CD4-positive, CD25-positive, alpha-beta regulatory T cell (primary cell): Measurements from ENCODE around the gene APOB. TPM values are rescaled to one million over a fixed set of nuclear protein-coding genes. Genes with fewer than 3 reads are reported as not detected.

Experiments
- ATAC-seq, 2 donors: fragments of 150-1000 bp; cut with Tn5 transposase; one replicate each; pipeline ENCODE4 v1.10.0; 2021; ENCODE audit warnings: low read depth in 2 of 2, moderate number of reproducible peaks in 2 of 2, moderate library complexity in 1 of 2
- DNase-seq, 3 donors: peaks; one replicate each; pipeline versions ENCODE4 v3.0.0 to v3.0.0-alpha.2; 2012 to 2022; ENCODE audit warnings: mixed read lengths in 1 of 3
- H3K27ac ChIP-seq: one replicate; pipeline ENCODE4 v1.7.0; 2013; ENCODE audit warnings: mild to moderate bottlenecking, low read length; ENCODE audit not compliant: insufficient read depth, poor library complexity, severe bottlenecking
- H3K27me3 ChIP-seq: one replicate; pipeline ENCODE4 v1.7.0; 2013; ENCODE audit warnings: low read length; ENCODE audit not compliant: control insufficient read depth, insufficient read depth
- H3K36me3 ChIP-seq: one replicate; pipeline ENCODE4 v1.7.0; 2013; ENCODE audit warnings: mild to moderate bottlenecking, low read length, moderate library complexity; ENCODE audit not compliant: control insufficient read depth, insufficient read depth
- H3K4me1 ChIP-seq: 2 replicates; pipeline ENCODE4 v1.7.0; 2013; ENCODE audit warnings: mild to moderate bottlenecking, low read length; ENCODE audit not compliant: insufficient read depth, control insufficient read depth, poor library complexity, severe bottlenecking
- H3K4me3 ChIP-seq: one replicate; pipeline ENCODE4 v1.7.0; 2013; ENCODE audit warnings: low read depth, mild to moderate bottlenecking, low read length, moderate library complexity
- H3K9me3 ChIP-seq, 2 experiments: 1 replicate in 1 of 2; 2 replicates in 1 of 2; pipeline ENCODE4 v1.7.0; 2013; ENCODE audit warnings: low read length in 2 of 2, mild to moderate bottlenecking in 1 of 2, moderate library complexity in 1 of 2; ENCODE audit not compliant: control insufficient read depth in 2 of 2
- H3K27ac Mint-ChIP-seq, 3 donors: one replicate each; pipeline ENCODE4 v1.8.0; 2020 to 2022; ENCODE audit warnings: mild to moderate bottlenecking in 3 of 3, mixed read lengths in 3 of 3, moderate library complexity in 2 of 3
- H3K27me3 Mint-ChIP-seq: one replicate; pipeline ENCODE4 v1.8.0; 2022; ENCODE audit warnings: mild to moderate bottlenecking, mixed read lengths
- H3K36me3 Mint-ChIP-seq: one replicate; pipeline ENCODE4 v1.8.0; 2020; ENCODE audit warnings: mixed read lengths
- H3K4me1 Mint-ChIP-seq, 4 donors: one replicate each; pipeline ENCODE4 v1.8.0; 2020 to 2022; ENCODE audit warnings: mixed read lengths in 4 of 4, mild to moderate bottlenecking in 1 of 4
- H3K4me3 Mint-ChIP-seq, 4 donors: one replicate each; pipeline ENCODE4 v1.8.0; 2020 to 2022; ENCODE audit warnings: mild to moderate bottlenecking in 4 of 4, mixed read lengths in 4 of 4, moderate library complexity in 3 of 4
- H3K9me3 Mint-ChIP-seq, 7 donors: one replicate each; pipeline ENCODE4 v1.8.0; 2020 to 2022; ENCODE audit warnings: mixed read lengths in 7 of 7, mild to moderate bottlenecking in 3 of 7, moderate library complexity in 2 of 7
- polyA plus RNA-seq, 4 donors: library from polyadenylated mRNA; unstranded; fragments of 300-500 nt; fragmentation: Illumina TruSeq; gene quantifications; one replicate each; pipeline ENCODE4 v1.2.3, GENCODE V29; 2021
- total RNA-seq: library from RNA; stranded (reverse); gene quantifications from one replicate; pipeline ENCODE4 v1.2.3, GENCODE V29; 2022

APOB gene
- total and polyA plus RNA-seq, 5 donors from 2014 or later, result not detected

GRCh38 chr2:21069746-21070340 lies 26.0 kb upstream of the APOB start:
- no peaks in the 10 kb centered on the region for H3K36me3 ChIP-seq
- H3K27ac Mint-ChIP-seq, result no peak overlapping the region
- no peak overlapping the region for H3K4me3 ChIP-seq
- H3K27ac ChIP-seq, result no peak overlapping the region
- no peaks in the 10 kb centered on the region for H3K4me1 Mint-ChIP-seq
- peaks cover 8% of the 10 kb centered on the region for H3K27me3 Mint-ChIP-seq
- H3K4me3 Mint-ChIP-seq, result no peak overlapping the region
- no peak for DNase-seq
- H3K9me3 ChIP-seq, result no peaks in the 10 kb centered on the region
- peaks cover 2% of the 10 kb centered on the region for H3K27me3 ChIP-seq
- ATAC-seq, result no peak
- peaks cover 0 to 8% (median 0%) of the 10 kb centered on the region in 7 donors for H3K9me3 Mint-ChIP-seq
- H3K36me3 Mint-ChIP-seq, result no peaks in the 10 kb centered on the region
- no peaks in the 10 kb centered on the region for H3K4me1 ChIP-seq

DNA sequence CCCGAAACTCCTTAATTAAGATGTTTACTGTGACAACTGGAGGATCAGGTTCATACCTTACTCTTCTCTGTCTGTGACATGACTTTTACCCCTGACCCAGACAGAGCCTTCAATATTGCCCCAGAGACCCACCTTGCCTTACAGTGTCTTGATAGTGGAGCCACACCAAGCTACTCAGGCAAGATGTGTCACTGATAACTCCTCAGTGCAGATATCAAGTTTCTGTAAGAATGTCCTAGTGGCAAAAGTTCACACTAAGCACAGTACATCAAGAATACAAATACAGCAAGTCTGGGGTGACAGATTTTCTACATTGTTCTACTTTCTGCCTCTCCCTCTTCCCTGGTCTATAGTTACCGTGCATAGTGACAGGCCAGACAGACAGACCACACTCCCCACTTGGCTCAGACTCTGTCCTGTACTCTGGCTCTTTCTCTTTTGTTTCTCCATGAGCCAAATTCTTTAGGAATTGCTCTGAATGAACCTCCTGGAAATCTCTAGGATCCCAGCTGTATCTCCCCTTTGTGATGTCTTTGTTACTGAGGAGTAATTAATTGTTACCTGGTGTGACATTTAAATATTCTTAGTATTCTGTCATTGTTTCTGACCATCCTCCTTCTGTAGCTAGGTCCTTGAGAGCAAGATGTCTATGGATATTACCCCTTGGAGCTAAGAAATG lies 24.1 kb upstream of the APOB start:
- Histone ChIP-seq H3K27me3 (peaks cover 2% of the 10 kb centered on the region), H3K9me3 (no peaks in the 10 kb centered on the region), H3K4me3 (no peak overlapping the region), H3K36me3 (no peaks in the 10 kb centered on the region), H3K27ac (no peak overlapping the region), H3K4me1 (no peaks in the 10 kb centered on the region)
- Mint-ChIP-seq H3K27ac (no peak overlapping the region), H3K4me3 (no peak overlapping the region), H3K27me3 (peaks cover 8% of the 10 kb centered on the region), H3K9me3 (peaks cover 0 to 6% (median 0%) of the 10 kb centered on the region in 7 donors), H3K4me1 (no peaks in the 10 kb centered on the region), H3K36me3 (no peaks in the 10 kb centered on the region)
- ATAC-seq (no peak), DNase-seq (no peak)

GRCh38 chr2:21067125-21067524 lies 23.3 kb upstream of the APOB start:
- Mint-ChIP-seq H3K36me3 (no peaks in the 10 kb centered on the region), H3K4me3 (no peak overlapping the region), H3K4me1 (no peaks in the 10 kb centered on the region), H3K27ac (no peak overlapping the region), H3K9me3 (peaks cover 0 to 6% (median 0%) of the 10 kb centered on the region in 7 donors), H3K27me3 (peaks cover 8% of the 10 kb centered on the region)
- H3K4me1 ChIP-seq, result no peaks in the 10 kb centered on the region
- no peak overlapping the region for H3K4me3 ChIP-seq
- ATAC-seq, result no peak
- DNase-seq, result no peak
- peaks cover 2% of the 10 kb centered on the region for H3K27me3 ChIP-seq
- no peaks in the 10 kb centered on the region for H3K9me3 ChIP-seq
- no peak overlapping the region for H3K27ac ChIP-seq
- H3K36me3 ChIP-seq, result no peaks in the 10 kb centered on the region

DNA sequence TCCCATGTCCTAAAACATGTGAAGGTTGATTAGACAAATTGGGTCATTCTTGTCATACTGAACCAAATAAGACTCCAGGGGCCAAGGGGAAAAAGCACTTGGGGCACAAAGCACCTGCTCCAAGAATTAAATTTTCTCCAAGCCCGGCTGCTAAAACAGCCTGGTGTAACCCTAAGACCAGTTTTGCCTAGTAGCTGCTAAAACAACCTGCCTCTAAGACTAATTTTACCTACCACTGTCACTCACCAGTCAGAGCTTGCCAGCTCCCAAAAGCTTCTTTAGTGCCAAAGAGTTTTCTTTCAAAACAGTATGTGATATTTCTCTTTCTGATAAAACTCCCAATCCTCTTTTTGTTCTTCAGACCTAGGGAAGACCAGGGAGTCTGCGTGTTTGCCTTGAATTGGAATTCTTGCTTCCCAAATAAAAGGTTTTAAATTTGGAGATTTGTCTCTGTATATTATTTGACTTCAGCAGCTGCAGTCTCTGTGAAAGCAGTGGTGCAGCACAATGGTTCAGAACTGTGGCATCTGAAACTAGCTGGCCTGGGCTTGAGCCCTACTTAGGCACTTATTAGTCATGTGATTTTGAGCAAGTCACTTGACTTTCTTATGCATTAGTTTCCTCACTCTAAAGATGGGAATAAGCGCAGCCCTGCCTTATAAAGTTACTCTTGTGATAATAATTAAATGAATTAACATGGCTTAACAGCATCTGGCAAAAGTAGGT lies 16.2 kb upstream of the APOB start:
- H3K4me1 ChIP-seq, result no peaks in the 10 kb centered on the region
- H3K27me3 ChIP-seq, result no peaks in the 10 kb centered on the region
- no peaks in the 10 kb centered on the region for H3K9me3 ChIP-seq
- DNase-seq (no peak), ATAC-seq (no peak)
- H3K36me3 Mint-ChIP-seq, result no peaks in the 10 kb centered on the region
- no peaks in the 10 kb centered on the region for H3K27me3 Mint-ChIP-seq
- H3K4me3 ChIP-seq, result no peak overlapping the region
- no peak overlapping the region for H3K27ac Mint-ChIP-seq
- peaks cover 0 to 1% (median 0%) of the 10 kb centered on the region in 7 donors for H3K9me3 Mint-ChIP-seq
- no peaks in the 10 kb centered on the region for H3K4me1 Mint-ChIP-seq
- no peaks in the 10 kb centered on the region for H3K36me3 ChIP-seq
- no peak overlapping the region for H3K27ac ChIP-seq
- H3K4me3 Mint-ChIP-seq, result no peak overlapping the region

DNA sequence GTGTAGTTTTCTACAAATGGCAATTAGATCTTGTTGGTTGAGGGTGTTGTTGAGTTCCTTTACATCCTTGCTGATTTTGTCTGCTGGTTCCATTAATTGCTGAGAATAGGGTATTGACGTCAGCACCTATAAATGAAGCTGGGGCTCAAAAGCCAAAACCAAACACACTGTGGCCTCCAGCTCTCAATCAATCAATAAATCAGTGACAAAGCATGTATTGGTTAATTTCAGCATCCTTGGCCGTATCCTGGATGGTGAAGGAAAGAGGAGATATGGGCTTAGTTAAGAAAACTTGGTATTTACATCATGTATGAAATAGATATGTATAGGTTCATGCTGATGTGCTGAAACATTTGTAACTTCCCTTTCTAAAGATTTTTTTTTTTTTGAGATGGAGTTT lies 13.2 kb upstream of the APOB start:
- Mint-ChIP-seq H3K36me3 (no peaks in the 10 kb centered on the region), H3K4me1 (no peaks in the 10 kb centered on the region)
- H3K9me3 ChIP-seq, result no peaks in the 10 kb centered on the region

DNA sequence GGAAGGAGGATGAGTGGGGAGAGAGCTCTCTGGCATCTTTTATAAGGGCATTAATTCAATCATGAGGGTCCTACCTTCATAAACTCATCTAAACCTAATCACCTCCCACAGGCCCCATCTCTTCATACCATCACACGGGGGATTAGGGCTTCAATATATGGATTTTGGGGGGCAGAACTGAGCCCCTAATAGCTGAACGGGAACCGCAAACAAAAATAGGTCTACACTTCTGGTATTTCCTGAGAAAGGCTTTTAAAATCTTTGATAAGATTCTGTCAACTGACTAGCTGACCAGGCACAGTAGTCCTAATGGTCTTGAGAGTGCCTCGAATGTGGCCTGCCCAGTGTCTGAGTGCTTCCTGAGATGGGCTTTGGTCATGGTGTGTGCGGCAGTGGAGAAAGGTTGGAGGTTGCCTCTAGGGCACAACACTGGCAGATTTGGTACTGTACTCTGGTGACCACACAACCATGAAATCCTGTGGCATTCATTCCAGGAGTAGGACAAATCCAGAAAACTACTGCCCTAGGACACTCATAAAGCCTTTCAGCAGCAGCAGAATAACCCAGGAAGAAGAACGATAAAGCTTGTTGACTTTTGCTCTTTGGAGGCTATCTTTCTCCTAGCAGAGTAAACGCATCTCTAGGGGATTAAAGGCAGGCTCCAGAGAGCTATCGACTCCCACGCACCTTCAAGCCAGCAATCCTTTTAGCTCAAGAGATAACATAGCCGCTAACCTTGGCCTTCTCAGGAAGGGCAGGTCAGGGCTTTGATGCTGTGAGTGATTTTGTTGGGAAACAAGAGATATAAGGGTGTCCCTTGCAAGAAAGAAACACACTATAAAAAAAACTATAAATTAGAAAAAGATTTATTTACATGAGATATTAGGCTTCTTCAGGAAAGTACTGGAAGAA lies 12.3 kb upstream of the APOB start:
- H3K4me3 ChIP-seq, result no peak overlapping the region
- no peaks in the 10 kb centered on the region for H3K4me1 ChIP-seq
- H3K27ac Mint-ChIP-seq, result no peak overlapping the region

More for the DNA sequence above, 13.2 kb upstream of the APOB start:
- no peak overlapping the region for H3K27ac ChIP-seq
- no peaks in the 10 kb centered on the region for H3K36me3 ChIP-seq
- H3K27me3 ChIP-seq, result no peaks in the 10 kb centered on the region
- DNase-seq (no peak), ATAC-seq (no peak)
- Mint-ChIP-seq H3K9me3 (peaks cover 0 to 1% (median 0%) of the 10 kb centered on the region in 7 donors), H3K4me3 (no peak overlapping the region), H3K27ac (no peak overlapping the region), H3K27me3 (no peaks in the 10 kb centered on the region)
- no peak overlapping the region for H3K4me3 ChIP-seq
- no peaks in the 10 kb centered on the region for H3K4me1 ChIP-seq

GRCh38 chr2:21055451-21055850 lies 11.6 kb upstream of the APOB start:
- Histone ChIP-seq H3K4me1 (no peaks in the 10 kb centered on the region), H3K36me3 (no peaks in the 10 kb centered on the region), H3K27ac (no peak overlapping the region), H3K27me3 (no peaks in the 10 kb centered on the region), H3K4me3 (no peak overlapping the region), H3K9me3 (no peaks in the 10 kb centered on the region)
- Mint-ChIP-seq H3K9me3 (peaks cover 0 to 1% (median 0%) of the 10 kb centered on the region in 7 donors), H3K4me1 (no peaks in the 10 kb centered on the region), H3K27me3 (no peaks in the 10 kb centered on the region), H3K4me3 (no peak overlapping the region), H3K36me3 (no peaks in the 10 kb centered on the region), H3K27ac (no peak overlapping the region)
- no peak for DNase-seq
- ATAC-seq, result no peak

More for the DNA sequence above, 12.3 kb upstream of the APOB start:
- no peaks in the 10 kb centered on the region for H3K9me3 ChIP-seq
- H3K27ac ChIP-seq, result no peak overlapping the region
- Mint-ChIP-seq H3K27me3 (no peaks in the 10 kb centered on the region), H3K4me1 (no peaks in the 10 kb centered on the region), H3K36me3 (no peaks in the 10 kb centered on the region), H3K9me3 (peaks cover 0 to 1% (median 0%) of the 10 kb centered on the region in 7 donors), H3K4me3 (no peak overlapping the region)
- no peaks in the 10 kb centered on the region for H3K36me3 ChIP-seq
- ATAC-seq (no peak), DNase-seq (no peak)
- H3K27me3 ChIP-seq, result no peaks in the 10 kb centered on the region
